Activated CD4-positive, alpha-beta T cell treated with anti-CD3 and anti-CD28 coated beads, Interleukin-2, amount 10 ng/mL, durations not matched to agents 7 days and 5 days (primary cell): ENCODE data around the gene SPAG16. TPM values are rescaled to one million over a fixed set of nuclear protein-coding genes. Genes with fewer than 3 reads are reported as not detected.

ENCODE experiments used
- CTCF ChIA-PET: fragments of 350-600 bp; sonication (Branson Sonifier 250); formaldehyde crosslinking; loops from one replicate; lab custom pipeline; 2021; ENCODE audit warnings: antibody characterized with exemption; lab: Charles Lee
- POLR2A ChIA-PET: fragments of 350-600 bp; sonication (Branson Sonifier 250); formaldehyde crosslinking; loops from one replicate; lab custom pipeline; 2021; ENCODE audit warnings: antibody characterized with exemption; lab: Charles Lee
- DNase-seq: peaks from one replicate; pipeline ENCODE4 v3.0.0-alpha.2; 2020
- H3K27ac Mint-ChIP-seq: one replicate; pipeline ENCODE4 v1.8.0; 2021; ENCODE audit warnings: mild to moderate bottlenecking, moderate library complexity, mixed read lengths
- H3K27me3 Mint-ChIP-seq: one replicate; pipeline ENCODE4 v1.8.0; 2021; ENCODE audit warnings: mixed read lengths
- H3K36me3 Mint-ChIP-seq: one replicate; pipeline ENCODE4 v1.8.0; 2021; ENCODE audit warnings: low read depth, mixed read lengths
- H3K4me1 Mint-ChIP-seq: one replicate; pipeline ENCODE4 v1.8.0; 2021; ENCODE audit warnings: mixed read lengths
- H3K4me3 Mint-ChIP-seq: one replicate; pipeline ENCODE4 v1.8.0; 2021; ENCODE audit warnings: mild to moderate bottlenecking, moderate library complexity, mixed read lengths
- H3K9me3 Mint-ChIP-seq: one replicate; pipeline ENCODE4 v1.8.0; 2021; ENCODE audit warnings: mixed read lengths
- total RNA-seq, 2 experiments: library from RNA; stranded (reverse); gene quantifications; one replicate each; pipeline ENCODE4 v1.2.3, GENCODE V29; 2021

The SPAG16 gene
- total RNA-seq, 2 experiments from 2014 or later = 10.6 to 10.7 TPM

- no peak overlapping the region for H3K4me3 Mint-ChIP-seq
- CTCF ChIA-PET = no interaction called here
- no peaks in the 10 kb centered on the region for H3K9me3 Mint-ChIP-seq
- no peaks in the 10 kb centered on the region for H3K36me3 Mint-ChIP-seq
- H3K4me1 Mint-ChIP-seq = no peaks in the 10 kb centered on the region
- POLR2A ChIA-PET = no interaction called here
- H3K27me3 Mint-ChIP-seq = no peaks in the 10 kb centered on the region
- H3K27ac Mint-ChIP-seq = no peak overlapping the region
- no peak for DNase-seq
Measured at GRCh38 chr2:214242797-214243196, 958.5 kb downstream of the SPAG16 start.

GRCh38 chr2:214244847-214245246 lies 960.6 kb downstream of the SPAG16 start:
- POLR2A ChIA-PET = no interaction called here
- no peaks in the 10 kb centered on the region for H3K9me3 Mint-ChIP-seq
- CTCF ChIA-PET = no interaction called here

DNA sequence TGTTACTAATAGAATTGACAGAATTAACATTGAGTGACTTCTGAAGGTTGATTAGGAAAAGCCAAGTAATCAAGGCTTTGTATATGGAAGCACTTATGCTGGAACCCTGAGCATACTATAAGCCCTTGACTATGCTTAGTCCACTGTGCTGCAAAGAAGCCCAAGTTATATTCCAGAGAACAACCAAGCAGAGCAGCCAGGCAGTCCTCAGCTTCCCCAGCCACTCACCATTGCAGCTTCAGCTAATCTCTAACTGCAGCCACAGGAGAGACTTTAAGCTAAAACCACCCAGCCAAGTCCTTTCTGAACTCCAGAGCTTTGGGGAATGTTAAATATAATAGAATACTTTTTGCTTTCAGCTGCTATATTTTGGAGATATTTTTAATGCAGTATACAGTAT lies 962.2 kb downstream of the SPAG16 start:
- H3K4me1 Mint-ChIP-seq = no peaks in the 10 kb centered on the region
- H3K36me3 Mint-ChIP-seq = no peaks in the 10 kb centered on the region
- H3K9me3 Mint-ChIP-seq = no peaks in the 10 kb centered on the region
- no peak overlapping the region for H3K27ac Mint-ChIP-seq
- DNase-seq = no peak
- H3K27me3 Mint-ChIP-seq = no peaks in the 10 kb centered on the region
- CTCF ChIA-PET = no interaction called here
- POLR2A ChIA-PET = no interaction called here
- no peak overlapping the region for H3K4me3 Mint-ChIP-seq

More at GRCh38 chr2:214244847-214245246, 960.6 kb downstream of the SPAG16 start:
- no peaks in the 10 kb centered on the region for H3K4me1 Mint-ChIP-seq
- H3K27me3 Mint-ChIP-seq = no peaks in the 10 kb centered on the region
- H3K27ac Mint-ChIP-seq = no peak overlapping the region
- no peak for DNase-seq
- H3K36me3 Mint-ChIP-seq = no peaks in the 10 kb centered on the region
- H3K4me3 Mint-ChIP-seq = no peak overlapping the region

DNA sequence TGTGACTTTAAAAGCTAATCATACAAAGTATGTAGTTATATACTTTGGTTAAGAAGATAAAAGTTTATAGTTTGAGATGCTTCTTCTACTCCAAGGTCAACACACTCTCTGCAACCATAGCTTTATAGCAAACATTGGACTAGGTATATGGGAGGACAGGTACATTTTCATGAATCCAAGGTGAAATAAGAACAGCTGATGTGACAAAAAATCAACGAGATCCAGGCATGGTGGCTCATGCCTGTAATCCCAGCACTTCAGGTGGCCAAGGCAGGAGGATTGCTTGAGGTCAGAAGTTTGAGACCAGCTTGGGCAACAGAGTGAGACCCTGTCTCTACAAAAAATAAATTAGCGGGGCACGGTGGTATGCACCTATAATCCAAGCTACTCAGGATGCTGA lies 963.3 kb downstream of the SPAG16 start:
- H3K9me3 Mint-ChIP-seq = no peaks in the 10 kb centered on the region
- H3K4me1 Mint-ChIP-seq = no peaks in the 10 kb centered on the region
- no peak overlapping the region for H3K4me3 Mint-ChIP-seq
- no peaks in the 10 kb centered on the region for H3K36me3 Mint-ChIP-seq
- no peak for DNase-seq
- no peaks in the 10 kb centered on the region for H3K27me3 Mint-ChIP-seq
- H3K27ac Mint-ChIP-seq = no peak overlapping the region
- ChIA-PET CTCF (no interaction called here), POLR2A (no interaction called here)

GRCh38 chr2:214255046-214255445 lies 970.8 kb downstream of the SPAG16 start:
- Mint-ChIP-seq H3K9me3 (no peaks in the 10 kb centered on the region), H3K27me3 (no peaks in the 10 kb centered on the region), H3K4me1 (no peaks in the 10 kb centered on the region), H3K27ac (no peak overlapping the region), H3K36me3 (no peaks in the 10 kb centered on the region), H3K4me3 (no peak overlapping the region)
- ChIA-PET POLR2A (no interaction called here), CTCF (no interaction called here)
- no peak for DNase-seq

- no peak overlapping the region for H3K4me3 Mint-ChIP-seq
- ChIA-PET CTCF (no interaction called here), POLR2A (no interaction called here)
- DNase-seq = no peak
- H3K36me3 Mint-ChIP-seq = no peaks in the 10 kb centered on the region
- H3K27ac Mint-ChIP-seq = no peak overlapping the region
- no peaks in the 10 kb centered on the region for H3K4me1 Mint-ChIP-seq
- no peaks in the 10 kb centered on the region for H3K27me3 Mint-ChIP-seq
- H3K9me3 Mint-ChIP-seq = no peaks in the 10 kb centered on the region
Measured at GRCh38 chr2:214261683-214262082, 977.4 kb downstream of the SPAG16 start.

- ChIA-PET CTCF (no interaction called here), POLR2A (no interaction called here)
- no peak for DNase-seq
- H3K27ac Mint-ChIP-seq = no peak overlapping the region
- H3K4me3 Mint-ChIP-seq = no peak overlapping the region
- no peaks in the 10 kb centered on the region for H3K27me3 Mint-ChIP-seq
- H3K9me3 Mint-ChIP-seq = no peaks in the 10 kb centered on the region
- no peaks in the 10 kb centered on the region for H3K4me1 Mint-ChIP-seq
- H3K36me3 Mint-ChIP-seq = no peaks in the 10 kb centered on the region
Measured at GRCh38 chr2:214264171-214264570, 979.9 kb downstream of the SPAG16 start.

DNA sequence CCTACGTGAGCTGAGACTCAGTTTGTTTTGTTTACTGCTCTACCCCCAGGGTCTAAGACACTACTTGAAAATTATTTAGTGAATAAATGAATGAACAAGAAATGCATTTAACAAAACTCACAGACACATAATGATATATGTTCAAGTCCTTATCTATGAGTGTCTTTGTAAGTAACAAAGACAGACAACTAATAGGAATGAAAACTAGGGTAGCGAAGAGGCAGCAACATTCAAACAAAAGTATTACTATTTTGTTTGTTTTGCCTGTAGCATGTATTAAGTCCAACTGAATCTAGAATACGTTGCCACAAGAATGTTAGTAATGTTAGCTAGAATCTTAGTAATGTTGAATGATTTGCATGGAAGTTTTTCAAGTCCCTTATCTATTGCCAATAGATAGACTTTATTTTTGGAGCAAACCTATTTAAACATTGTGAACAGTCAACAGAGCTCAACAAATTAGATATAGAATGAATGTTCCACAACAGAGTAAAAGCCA lies 981.8 kb downstream of the SPAG16 start:
- POLR2A ChIA-PET = no interaction called here
- H3K27ac Mint-ChIP-seq = no peak overlapping the region
- H3K4me1 Mint-ChIP-seq = no peaks in the 10 kb centered on the region
- H3K27me3 Mint-ChIP-seq = no peaks in the 10 kb centered on the region
- no peak overlapping the region for H3K4me3 Mint-ChIP-seq
- no peaks in the 10 kb centered on the region for H3K36me3 Mint-ChIP-seq
- DNase-seq = no peak
- CTCF ChIA-PET = no interaction called here
- no peaks in the 10 kb centered on the region for H3K9me3 Mint-ChIP-seq

- Mint-ChIP-seq H3K4me3 (no peak overlapping the region), H3K9me3 (peaks cover 3% of the 10 kb centered on the region), H3K36me3 (no peaks in the 10 kb centered on the region), H3K27me3 (no peaks in the 10 kb centered on the region), H3K27ac (no peak overlapping the region), H3K4me1 (no peaks in the 10 kb centered on the region)
- no peak for DNase-seq
- ChIA-PET POLR2A (no interaction called here), CTCF (interaction anchor here (0.5 kb wide), 1 partner anchor 1753 kb away, joined by 3 read pairs; no protein-coding TSS in a partner anchor)
Measured at GRCh38 chr2:214277880-214278279, 993.6 kb downstream of the SPAG16 start.

GRCh38 chr2:214286011-214286410 lies 1001.7 kb downstream of the SPAG16 start:
- Mint-ChIP-seq H3K27ac (no peak overlapping the region), H3K4me1 (no peaks in the 10 kb centered on the region), H3K9me3 (no peaks in the 10 kb centered on the region), H3K4me3 (no peak overlapping the region), H3K27me3 (no peaks in the 10 kb centered on the region), H3K36me3 (no peaks in the 10 kb centered on the region)
- CTCF ChIA-PET = no interaction called here
- DNase-seq = no peak
- POLR2A ChIA-PET = no interaction called here

DNA sequence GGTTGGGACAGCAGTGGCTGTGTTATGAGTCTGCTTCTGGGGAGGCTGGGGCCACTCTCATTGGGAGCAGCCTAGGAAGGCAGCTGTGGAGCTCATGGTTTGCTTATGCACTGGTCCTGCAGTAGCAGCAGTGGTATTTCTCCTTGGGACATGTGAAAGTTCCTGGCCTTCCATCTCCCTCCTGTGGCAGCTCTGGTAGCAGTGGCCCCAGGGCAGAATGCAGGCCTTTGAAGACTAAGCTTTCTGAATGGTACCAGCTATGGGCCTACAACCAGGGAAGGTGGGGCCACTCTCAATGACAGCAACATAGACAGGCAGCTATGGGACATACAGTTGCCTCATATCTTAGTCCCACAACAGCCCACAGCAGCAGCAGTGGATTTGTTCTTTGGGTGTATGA lies 1009.3 kb downstream of the SPAG16 start:
- H3K27me3 Mint-ChIP-seq = no peaks in the 10 kb centered on the region
- peaks cover 11% of the 10 kb centered on the region for H3K9me3 Mint-ChIP-seq
- H3K4me1 Mint-ChIP-seq = no peaks in the 10 kb centered on the region
- DNase-seq = no peak
- H3K4me3 Mint-ChIP-seq = no peak overlapping the region
- no peaks in the 10 kb centered on the region for H3K36me3 Mint-ChIP-seq
- POLR2A ChIA-PET = no interaction called here
- CTCF ChIA-PET = no interaction called here
- no peak overlapping the region for H3K27ac Mint-ChIP-seq

DNA sequence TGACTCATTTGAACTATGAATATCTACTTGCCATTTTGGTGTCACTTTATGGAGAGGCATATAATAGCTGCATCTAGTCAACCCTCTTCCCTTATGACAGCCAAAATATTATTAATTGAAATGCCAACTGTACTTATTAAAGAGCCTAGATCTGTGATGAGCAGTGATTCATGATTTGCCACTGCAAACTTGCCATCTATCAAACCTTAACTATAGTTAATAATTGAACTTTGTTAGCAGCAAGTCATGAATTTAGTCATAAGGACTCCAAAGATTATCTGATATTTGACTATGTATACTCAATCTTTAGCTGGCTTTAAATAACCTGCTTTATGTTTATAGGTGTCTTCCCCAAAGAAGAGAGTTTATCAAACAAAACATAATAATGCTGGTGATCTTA lies 1010.2 kb downstream of the SPAG16 start:
- ChIA-PET CTCF (no interaction called here), POLR2A (no interaction called here)
- no peaks in the 10 kb centered on the region for H3K36me3 Mint-ChIP-seq
- no peak overlapping the region for H3K4me3 Mint-ChIP-seq
- DNase-seq = no peak
- no peak overlapping the region for H3K27ac Mint-ChIP-seq
- no peaks in the 10 kb centered on the region for H3K27me3 Mint-ChIP-seq
- H3K9me3 Mint-ChIP-seq = peaks cover 11% of the 10 kb centered on the region
- no peaks in the 10 kb centered on the region for H3K4me1 Mint-ChIP-seq

DNA sequence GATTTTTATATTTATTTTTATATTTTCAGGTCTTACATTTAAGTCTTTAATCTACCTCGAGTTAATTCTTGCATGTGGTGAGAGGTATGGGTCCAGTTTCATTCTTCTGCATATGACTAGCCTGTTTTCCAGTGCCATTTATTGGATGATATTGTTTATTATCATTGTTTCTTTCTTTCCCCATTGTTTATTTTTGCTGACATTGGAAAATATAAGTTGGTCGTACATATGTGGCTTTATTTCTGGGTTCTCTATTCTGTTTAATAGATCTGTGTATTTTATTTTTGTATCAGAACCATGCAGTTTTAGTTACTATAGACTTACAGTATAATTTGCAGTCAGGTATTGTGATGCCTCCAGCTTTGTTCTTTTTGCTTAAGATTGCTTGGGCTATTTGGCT lies 1013.2 kb downstream of the SPAG16 start:
- ChIA-PET POLR2A (no interaction called here), CTCF (no interaction called here)
- no peaks in the 10 kb centered on the region for H3K4me1 Mint-ChIP-seq
- no peak overlapping the region for H3K27ac Mint-ChIP-seq
- H3K9me3 Mint-ChIP-seq = peaks cover 4% of the 10 kb centered on the region
- H3K4me3 Mint-ChIP-seq = no peak overlapping the region
- no peak for DNase-seq
- H3K36me3 Mint-ChIP-seq = no peaks in the 10 kb centered on the region
- H3K27me3 Mint-ChIP-seq = no peaks in the 10 kb centered on the region

- POLR2A ChIA-PET = no interaction called here
- H3K4me1 Mint-ChIP-seq = no peaks in the 10 kb centered on the region
- no peak overlapping the region for H3K4me3 Mint-ChIP-seq
- H3K27ac Mint-ChIP-seq = no peak overlapping the region
- CTCF ChIA-PET = interaction anchor here (1.2 kb wide), 1 partner anchor 12 kb away, joined by 3 read pairs; no protein-coding TSS in a partner anchor
- no peak for DNase-seq
- H3K27me3 Mint-ChIP-seq = no peaks in the 10 kb centered on the region
- no peaks in the 10 kb centered on the region for H3K9me3 Mint-ChIP-seq
- H3K36me3 Mint-ChIP-seq = no peaks in the 10 kb centered on the region
Measured at GRCh38 chr2:214310319-214310718, 1026.1 kb downstream of the SPAG16 start.
